Activated T-helper 17 cell treated with anti-CD3 and anti-CD28 coated beads, Interleukin-2, amount 50 U/mL, for 72 hours (primary cell): Measurements from ENCODE around the gene AK4. TPM values are rescaled to one million over a fixed set of nuclear protein-coding genes. Genes with fewer than 3 reads are reported as not detected.
"Not testable (repeated sequence)": the region's sequence is repeated elsewhere in the genome, so short reads cannot be mapped to it uniquely, and the experiment has no call there.

ENCODE experiments used
- ATAC-seq: fragments of 150-1000 bp; cut with Tn5 transposase; replicated peaks from 2 replicates; pipeline ENCODE4 v1.10.0; 2021; ENCODE audit warnings: mild to moderate bottlenecking, moderate library complexity
- H3K27ac Mint-ChIP-seq: one replicate; pipeline ENCODE4 v1.8.0; 2022; ENCODE audit warnings: mixed read lengths
- H3K27me3 Mint-ChIP-seq: one replicate; pipeline ENCODE4 v1.8.0; 2022; ENCODE audit warnings: mixed read lengths
- H3K36me3 Mint-ChIP-seq: one replicate; pipeline ENCODE4 v1.8.0; 2022; ENCODE audit warnings: low read depth, mild to moderate bottlenecking, mixed read lengths
- H3K4me1 Mint-ChIP-seq: one replicate; pipeline ENCODE4 v1.8.0; 2022; ENCODE audit warnings: mixed read lengths
- H3K4me3 Mint-ChIP-seq: one replicate; pipeline ENCODE4 v1.8.0; 2022; ENCODE audit warnings: mild to moderate bottlenecking, mixed read lengths
- H3K9me3 Mint-ChIP-seq: one replicate; pipeline ENCODE4 v1.8.0; 2022; ENCODE audit warnings: mixed read lengths
- total RNA-seq, 2 donors: library from RNA; stranded (reverse); gene quantifications; one replicate each; pipeline ENCODE4 v1.2.3, GENCODE V29; 2022

Gene AK4
- total RNA-seq: 100 to 1,000 TPM; 112 to 142 TPM

DNA sequence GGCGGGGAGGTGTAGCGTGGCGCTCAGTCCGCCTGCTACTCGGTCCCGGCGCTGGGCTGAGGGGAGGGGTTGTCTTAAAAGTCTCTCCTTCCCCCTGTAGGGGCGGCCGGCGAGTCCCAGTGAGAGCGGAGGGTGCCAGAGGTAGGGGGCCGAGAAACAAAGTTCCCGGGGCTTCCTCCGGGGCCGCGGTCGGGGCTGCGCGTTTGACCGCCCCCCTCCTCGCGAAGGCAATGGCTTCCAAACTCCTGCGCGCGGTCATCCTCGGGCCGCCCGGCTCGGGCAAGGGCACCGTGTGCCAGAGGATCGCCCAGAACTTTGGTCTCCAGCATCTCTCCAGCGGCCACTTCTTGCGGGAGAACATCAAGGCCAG, at the start of gene AK4:
Gene AK4 (plus strand): TSS at position 26 of the 370 bp plus-strand sequence. CDS start 205 bp downstream, at position 231.
- Mint-ChIP-seq H3K4me1 (peaks cover 17% of the 10 kb centered on the region), H3K27me3 (peaks cover 35% of the 10 kb centered on the region)
- ATAC-seq: peak; percentile 21

DNA sequence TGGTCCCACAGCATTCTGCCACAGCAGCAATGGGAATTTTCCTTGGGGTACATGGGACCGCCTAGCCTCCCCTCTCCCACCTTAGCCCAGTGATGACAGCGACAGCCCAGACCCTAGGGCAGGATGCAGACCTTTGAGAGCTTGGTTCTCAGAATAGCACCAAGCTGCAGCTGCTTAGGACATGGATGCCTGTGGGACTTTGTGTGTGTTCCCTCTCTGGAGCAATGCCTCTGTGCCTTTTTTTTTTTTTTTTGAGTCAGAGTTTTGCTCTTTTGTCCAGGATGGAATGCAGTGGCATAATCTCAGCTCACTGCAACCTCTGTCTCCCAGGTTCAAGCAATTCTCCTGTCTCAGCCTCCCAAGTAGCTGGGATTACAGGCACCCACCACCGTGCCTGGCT, 44.2 kb upstream of the AK4 start:
- H3K4me3 Mint-ChIP-seq: no peak overlapping the region
- no peaks in the 10 kb centered on the region for H3K4me1 Mint-ChIP-seq
- no peak for ATAC-seq
- H3K9me3 Mint-ChIP-seq: peaks cover 7% of the 10 kb centered on the region
- H3K27ac Mint-ChIP-seq: no peak overlapping the region
- peaks cover 13% of the 10 kb centered on the region for H3K27me3 Mint-ChIP-seq
- H3K36me3 Mint-ChIP-seq: no peaks in the 10 kb centered on the region

More for the DNA sequence above, at the start of gene AK4:
- Mint-ChIP-seq H3K4me3 (peak within 1 kb of the TSS; percentile 94), H3K27ac (peak within 1 kb of the TSS; percentile 89), H3K36me3 (peaks cover 39% of the 10 kb centered on the region)
- H3K9me3 Mint-ChIP-seq: not testable (repeated sequence)

DNA sequence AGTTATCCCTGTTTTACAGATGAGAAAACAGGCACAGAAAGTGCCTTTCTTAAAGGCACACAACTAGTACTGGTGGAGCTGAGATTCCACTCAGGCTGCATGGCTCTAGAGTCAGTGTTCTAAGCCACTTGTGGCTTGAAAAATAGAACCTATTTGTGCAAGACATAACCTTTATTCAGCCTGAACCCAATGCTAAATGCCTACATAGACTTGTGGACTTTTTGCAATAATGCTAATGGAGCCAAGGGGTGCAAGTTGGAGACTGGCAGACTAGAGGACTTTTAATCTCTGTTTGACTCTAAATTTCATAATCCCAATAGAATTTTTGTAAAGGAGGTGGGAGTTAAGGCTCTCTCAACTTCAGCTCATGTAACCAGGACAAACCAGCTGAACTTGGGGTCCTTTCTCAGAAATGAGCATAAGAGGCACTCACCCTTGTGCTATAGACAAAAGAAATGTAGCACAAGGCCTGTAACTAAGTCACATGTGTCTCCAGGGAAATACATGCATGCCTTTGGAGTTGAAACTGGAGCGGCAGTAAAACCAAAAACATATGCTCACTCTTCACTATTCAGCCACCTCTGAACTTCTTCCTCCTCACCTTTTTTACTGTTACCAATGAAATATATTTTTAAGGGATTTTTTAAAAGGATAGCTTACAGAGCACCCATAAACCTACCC, 43.0 kb upstream of the AK4 start:
- no peak for ATAC-seq
- Mint-ChIP-seq H3K4me3 (no peak overlapping the region), H3K9me3 (peaks cover 3% of the 10 kb centered on the region), H3K36me3 (no peaks in the 10 kb centered on the region), H3K27me3 (peaks cover 16% of the 10 kb centered on the region), H3K27ac (no peak overlapping the region), H3K4me1 (no peaks in the 10 kb centered on the region)

DNA sequence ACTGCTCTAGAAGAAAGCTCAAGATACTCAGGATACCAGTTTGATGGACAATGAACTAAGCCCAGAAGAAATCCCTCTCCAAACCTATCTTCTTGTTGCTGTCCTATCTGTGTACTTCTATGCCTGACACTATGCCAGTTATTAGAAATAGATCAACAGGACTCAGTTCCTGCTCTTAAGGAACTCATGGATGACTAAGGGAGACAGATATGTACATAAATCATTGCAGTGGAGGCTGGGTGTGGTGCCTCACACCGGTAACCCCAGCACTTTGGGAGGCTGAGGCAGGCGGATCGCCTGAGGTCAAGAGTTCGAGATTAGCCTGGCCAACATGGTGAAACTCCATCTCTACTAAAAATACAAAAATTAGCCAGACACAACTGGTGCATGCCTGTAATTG, 42.4 kb upstream of the AK4 start:
- no peak for ATAC-seq
- peaks cover 16% of the 10 kb centered on the region for H3K27me3 Mint-ChIP-seq
- H3K9me3 Mint-ChIP-seq: peaks cover 3% of the 10 kb centered on the region
- H3K27ac Mint-ChIP-seq: no peak overlapping the region
- H3K4me1 Mint-ChIP-seq: no peaks in the 10 kb centered on the region
- no peak overlapping the region for H3K4me3 Mint-ChIP-seq
- H3K36me3 Mint-ChIP-seq: no peaks in the 10 kb centered on the region

DNA sequence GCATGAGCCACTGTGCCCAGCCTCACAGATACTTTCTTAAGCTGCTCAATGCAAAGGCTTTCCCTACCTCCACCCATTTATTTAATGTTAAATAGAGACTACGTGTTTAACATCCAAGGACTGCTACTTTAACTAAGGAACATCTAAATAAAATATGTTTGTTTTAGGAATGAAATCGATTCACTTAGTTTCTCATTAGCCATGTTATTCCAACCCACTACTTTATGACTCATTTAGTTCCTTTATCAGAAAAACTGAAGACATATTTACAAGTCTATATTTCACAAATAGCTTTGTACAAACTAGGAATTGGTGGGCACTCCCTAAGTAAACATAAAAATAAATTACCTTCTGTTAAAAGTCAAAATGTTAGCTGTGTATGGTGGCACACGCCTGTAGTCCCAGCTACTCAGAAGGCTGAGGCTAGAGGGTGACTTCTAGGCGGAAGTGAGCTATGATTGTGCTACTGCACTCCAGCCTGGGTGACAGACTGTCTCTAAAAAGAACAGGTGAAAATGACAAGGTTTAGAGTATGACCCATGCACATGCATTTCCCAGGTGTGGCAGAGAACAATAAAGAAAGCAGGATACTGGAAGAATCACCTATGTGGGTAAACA, 39.9 kb upstream of the AK4 start:
- H3K27ac Mint-ChIP-seq: no peak overlapping the region
- H3K4me3 Mint-ChIP-seq: no peak overlapping the region
- no peaks in the 10 kb centered on the region for H3K36me3 Mint-ChIP-seq
- H3K9me3 Mint-ChIP-seq: no peaks in the 10 kb centered on the region
- peaks cover 16% of the 10 kb centered on the region for H3K27me3 Mint-ChIP-seq
- ATAC-seq: no peak
- no peaks in the 10 kb centered on the region for H3K4me1 Mint-ChIP-seq

DNA sequence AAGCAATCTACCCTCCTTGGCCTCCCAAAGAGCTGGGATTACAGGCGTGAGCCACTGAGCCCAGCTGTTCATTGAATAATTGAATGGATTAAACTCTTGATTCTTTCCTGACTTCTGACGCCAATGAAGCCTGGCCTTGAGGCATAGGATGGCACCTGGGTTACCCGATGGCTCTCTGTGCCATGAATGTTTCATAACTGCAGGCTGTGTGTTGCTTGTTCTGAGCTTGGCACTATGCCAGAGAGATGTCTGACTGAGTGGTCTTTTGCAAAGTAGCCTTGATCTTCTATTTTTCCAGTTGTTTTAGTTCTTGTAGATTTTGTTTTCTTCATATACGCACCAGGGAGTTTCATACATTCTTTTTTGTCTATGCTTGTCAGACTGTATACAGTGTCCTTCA, 38.5 kb upstream of the AK4 start:
- Mint-ChIP-seq H3K27me3 (peaks cover 14% of the 10 kb centered on the region), H3K27ac (no peak overlapping the region), H3K4me1 (no peaks in the 10 kb centered on the region), H3K4me3 (no peak overlapping the region), H3K9me3 (no peaks in the 10 kb centered on the region), H3K36me3 (no peaks in the 10 kb centered on the region)
- no peak for ATAC-seq

DNA sequence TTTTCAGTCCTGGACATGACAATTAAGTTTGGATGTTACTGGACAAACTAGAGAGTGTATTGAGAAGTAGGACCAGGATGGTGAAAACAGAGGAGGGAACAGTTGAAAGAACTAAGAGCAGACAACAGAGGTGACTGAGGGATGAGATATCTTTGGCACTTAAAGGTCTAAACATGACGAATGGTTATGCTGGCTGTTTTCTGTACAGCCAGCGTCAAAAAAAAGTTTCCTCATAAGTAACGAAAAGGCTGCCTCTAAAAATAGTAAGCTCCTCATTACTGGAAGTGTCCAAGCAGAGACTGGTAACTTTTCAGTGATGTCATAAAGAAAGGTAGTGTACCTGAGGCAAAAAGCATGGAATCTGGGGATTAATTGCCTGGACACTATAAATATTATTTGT, 35.2 kb upstream of the AK4 start:
- no peak for ATAC-seq
- Mint-ChIP-seq H3K36me3 (no peaks in the 10 kb centered on the region), H3K9me3 (no peaks in the 10 kb centered on the region), H3K4me3 (no peak overlapping the region), H3K27me3 (peaks cover 3% of the 10 kb centered on the region), H3K27ac (no peak overlapping the region), H3K4me1 (no peaks in the 10 kb centered on the region)

DNA sequence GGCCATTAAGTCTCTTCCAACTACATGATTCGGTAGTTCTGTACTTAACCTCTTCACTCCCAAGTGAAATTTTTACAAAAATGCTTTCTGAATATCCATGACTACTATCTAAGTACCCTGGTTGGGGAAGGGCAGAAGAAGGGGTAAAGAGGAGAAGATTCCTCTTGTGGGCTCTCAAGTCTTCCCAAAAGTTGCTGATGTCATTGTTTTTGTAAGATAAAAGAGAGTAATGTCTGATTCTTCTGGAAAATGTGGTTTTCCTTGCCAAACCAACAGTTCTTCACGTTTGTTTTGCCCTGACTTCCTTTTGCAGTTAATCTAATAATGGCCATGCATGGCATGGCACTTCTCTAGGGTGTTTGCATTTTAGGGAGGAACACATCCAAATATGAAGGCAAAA, 34.7 kb upstream of the AK4 start:
- no peak for ATAC-seq
- Mint-ChIP-seq H3K36me3 (no peaks in the 10 kb centered on the region), H3K4me1 (no peaks in the 10 kb centered on the region), H3K4me3 (no peak overlapping the region), H3K27me3 (peaks cover 3% of the 10 kb centered on the region), H3K27ac (no peak overlapping the region), H3K9me3 (no peaks in the 10 kb centered on the region)

- no peaks in the 10 kb centered on the region for H3K9me3 Mint-ChIP-seq
- no peak for ATAC-seq
- no peak overlapping the region for H3K27ac Mint-ChIP-seq
- peaks cover 3% of the 10 kb centered on the region for H3K27me3 Mint-ChIP-seq
- H3K4me3 Mint-ChIP-seq: no peak overlapping the region
- H3K36me3 Mint-ChIP-seq: no peaks in the 10 kb centered on the region
- H3K4me1 Mint-ChIP-seq: no peaks in the 10 kb centered on the region
Observed at GRCh38 chr1:65114322-65114721, 33.7 kb upstream of the AK4 start.

DNA sequence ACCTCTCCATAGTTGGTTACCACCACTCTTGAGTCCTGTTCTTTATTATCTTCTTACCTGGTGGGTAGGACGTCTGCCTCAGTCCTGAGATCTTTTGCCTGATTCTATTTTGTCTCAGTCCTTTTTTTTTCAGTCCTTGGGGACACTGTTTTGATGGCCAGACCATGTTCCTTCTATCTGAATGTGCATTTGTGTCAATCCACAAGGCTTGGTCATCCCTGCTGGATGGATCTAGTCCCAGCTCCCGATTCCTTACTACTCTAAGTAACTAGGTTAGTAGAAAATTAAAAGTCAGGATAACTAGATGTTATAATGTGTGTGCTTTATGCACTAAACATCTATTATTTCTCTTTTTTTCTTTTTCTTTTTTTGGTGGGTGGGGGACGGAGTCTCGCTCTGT, 28.1 kb upstream of the AK4 start:
- H3K36me3 Mint-ChIP-seq: no peaks in the 10 kb centered on the region
- no peak overlapping the region for H3K4me3 Mint-ChIP-seq
- no peaks in the 10 kb centered on the region for H3K4me1 Mint-ChIP-seq
- H3K27ac Mint-ChIP-seq: no peak overlapping the region
- peaks cover 9% of the 10 kb centered on the region for H3K27me3 Mint-ChIP-seq
- no peaks in the 10 kb centered on the region for H3K9me3 Mint-ChIP-seq
- ATAC-seq: no peak

DNA sequence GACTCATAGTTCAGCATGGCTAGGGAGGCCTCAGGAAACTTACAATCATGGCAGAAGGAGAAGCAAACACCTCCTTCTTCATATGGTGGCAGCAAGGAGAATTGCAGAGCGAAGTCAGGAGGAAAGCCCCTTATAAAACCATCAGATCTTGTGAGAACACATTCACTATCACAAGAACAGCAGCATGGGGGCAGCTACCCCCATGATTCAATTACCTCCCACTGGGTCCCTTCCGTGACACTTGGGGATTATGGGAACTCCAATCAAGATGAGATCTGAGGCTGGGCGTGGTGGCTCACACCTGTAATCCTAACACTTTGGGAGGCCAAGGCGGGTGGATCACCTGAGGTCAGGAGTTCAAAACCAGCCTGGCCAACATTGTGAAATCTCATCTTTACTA, 18.9 kb upstream of the AK4 start:
- not testable (repeated sequence) for ATAC-seq

DNA sequence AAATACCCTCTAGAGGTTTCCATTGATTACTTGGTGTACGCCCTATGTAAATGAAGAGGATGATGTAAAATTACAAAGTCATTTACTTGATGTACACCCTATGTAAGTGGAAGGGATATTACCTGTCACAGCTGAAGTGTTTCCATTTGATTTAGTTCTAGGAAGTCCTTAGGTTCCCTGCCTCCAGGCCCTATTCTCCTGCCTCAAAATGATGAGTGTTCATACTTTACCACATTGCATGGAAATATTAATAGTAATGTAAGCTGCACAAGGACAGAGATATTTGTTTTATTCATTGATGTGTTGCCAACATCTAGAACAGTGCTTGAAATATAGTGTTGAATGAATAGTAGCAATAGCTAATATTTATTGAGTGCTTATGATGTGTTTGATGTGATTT, 9.5 kb upstream of the AK4 start:
- H3K9me3 Mint-ChIP-seq: no peaks in the 10 kb centered on the region
- no peak overlapping the region for H3K27ac Mint-ChIP-seq
- H3K27me3 Mint-ChIP-seq: peaks cover 12% of the 10 kb centered on the region
- no peaks in the 10 kb centered on the region for H3K36me3 Mint-ChIP-seq
- no peak for ATAC-seq
- H3K4me3 Mint-ChIP-seq: no peak overlapping the region
- H3K4me1 Mint-ChIP-seq: no peaks in the 10 kb centered on the region

More for the DNA sequence above, 18.9 kb upstream of the AK4 start:
- not testable (repeated sequence) for H3K9me3 Mint-ChIP-seq, H3K27ac Mint-ChIP-seq, H3K36me3 Mint-ChIP-seq, H3K4me1 Mint-ChIP-seq, H3K4me3 Mint-ChIP-seq
- peaks cover 18% of the 10 kb centered on the region for H3K27me3 Mint-ChIP-seq

DNA sequence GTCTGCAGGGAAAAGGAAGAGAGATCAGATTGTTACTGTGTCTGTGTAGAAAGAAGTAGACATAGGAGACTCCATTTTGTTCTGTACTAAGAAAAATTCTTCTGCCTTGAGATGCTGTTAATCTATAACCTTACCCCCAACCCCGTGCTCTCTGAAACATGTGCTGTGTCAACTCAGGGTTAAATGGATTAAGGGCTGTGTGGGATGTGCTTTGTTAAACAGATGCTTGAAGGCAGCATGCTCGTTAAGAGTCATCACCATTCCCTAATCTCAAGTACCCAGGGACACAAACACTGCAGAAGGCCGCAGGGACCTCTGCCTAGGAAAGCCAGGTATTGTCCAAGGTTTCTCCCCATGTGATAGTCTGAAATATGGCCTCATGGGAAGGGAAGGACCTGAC, 8.2 kb upstream of the AK4 start:
- not testable (repeated sequence) for H3K4me3 Mint-ChIP-seq, H3K4me1 Mint-ChIP-seq, ATAC-seq, H3K36me3 Mint-ChIP-seq, H3K9me3 Mint-ChIP-seq, H3K27ac Mint-ChIP-seq
- peaks cover 15% of the 10 kb centered on the region for H3K27me3 Mint-ChIP-seq

DNA sequence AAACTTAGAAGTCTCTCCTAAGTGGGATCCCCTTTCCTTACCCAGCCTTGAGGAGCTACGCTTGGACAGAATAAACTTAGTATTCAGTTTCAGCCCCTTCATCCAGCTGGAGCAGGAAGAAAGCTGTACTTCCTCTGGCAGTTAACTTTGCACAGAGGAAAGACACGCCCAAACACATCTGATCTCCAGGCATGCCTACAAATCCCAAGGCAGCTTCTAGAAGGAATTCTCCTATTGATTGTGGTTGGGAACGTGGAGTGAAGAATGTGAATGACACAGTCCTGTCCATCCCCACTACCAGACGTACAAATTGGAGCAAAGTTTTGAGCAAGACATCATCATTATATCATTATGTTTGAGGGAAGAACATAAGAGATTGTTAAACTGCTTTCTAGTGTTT, 6.6 kb upstream of the AK4 start:
- ATAC-seq: no peak
- Mint-ChIP-seq H3K9me3 (no peaks in the 10 kb centered on the region), H3K27me3 (peaks cover 25% of the 10 kb centered on the region), H3K4me3 (no peak overlapping the region), H3K27ac (no peak overlapping the region), H3K36me3 (no peaks in the 10 kb centered on the region), H3K4me1 (no peaks in the 10 kb centered on the region)

DNA sequence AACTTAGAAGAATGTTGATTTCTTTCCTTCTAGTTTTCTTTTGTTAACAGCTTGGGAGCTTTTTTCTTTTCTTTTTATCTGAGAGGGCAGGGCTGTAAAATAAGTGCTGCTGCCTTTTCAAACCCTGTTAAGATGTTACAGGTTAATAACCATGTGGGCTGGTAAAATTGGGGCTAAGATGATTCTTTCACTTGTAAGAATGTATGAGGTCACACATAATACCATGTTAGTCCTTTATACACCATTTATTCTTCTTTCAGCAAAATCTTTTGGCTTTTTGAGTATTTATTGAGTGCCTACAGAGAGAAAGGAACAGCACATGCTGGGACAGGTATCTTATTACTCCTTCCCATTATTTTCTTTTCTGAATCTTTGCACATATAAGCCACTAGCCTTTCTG, 6.1 kb upstream of the AK4 start:
- peaks cover 31% of the 10 kb centered on the region for H3K27me3 Mint-ChIP-seq
- H3K9me3 Mint-ChIP-seq: no peaks in the 10 kb centered on the region
- no peaks in the 10 kb centered on the region for H3K4me1 Mint-ChIP-seq
- no peak for ATAC-seq
- no peak overlapping the region for H3K4me3 Mint-ChIP-seq
- H3K27ac Mint-ChIP-seq: no peak overlapping the region
- H3K36me3 Mint-ChIP-seq: peaks cover under 1% of the 10 kb centered on the region
